IPS-18a (cell line): ENCODE measurements around the gene RTEL1.
"Not testable (repeated sequence)": the region's sequence is repeated elsewhere in the genome, so short reads cannot be mapped to it uniquely, and the experiment has no call there.

Experiments used
- H3K27ac ChIP-seq: one replicate; pipeline ENCODE4 v1.5.1; 2013; ENCODE audit warnings: low read length
- H3K27me3 ChIP-seq: one replicate; pipeline ENCODE4 v1.6.1; 2013; ENCODE audit warnings: mild to moderate bottlenecking, low read length; ENCODE audit not compliant: control insufficient read depth, insufficient read depth
- H3K36me3 ChIP-seq: one replicate; pipeline ENCODE4 v1.6.1; 2013; ENCODE audit warnings: low read depth, low read length; ENCODE audit not compliant: control insufficient read depth
- H3K4me1 ChIP-seq: one replicate; pipeline ENCODE4 v1.6.1; 2013; ENCODE audit warnings: low read depth, low read length; ENCODE audit not compliant: control insufficient read depth
- H3K4me3 ChIP-seq: one replicate; pipeline ENCODE4 v1.5.1; 2013; ENCODE audit warnings: low read length
- H3K9ac ChIP-seq: one replicate; pipeline ENCODE4 v1.6.1; 2013; ENCODE audit warnings: mild to moderate bottlenecking, low read length, moderate library complexity
- H3K9me3 ChIP-seq: one replicate; pipeline ENCODE4 v1.6.1; 2013; ENCODE audit warnings: low read depth, low read length; ENCODE audit not compliant: control insufficient read depth

RTEL1 gene

DNA sequence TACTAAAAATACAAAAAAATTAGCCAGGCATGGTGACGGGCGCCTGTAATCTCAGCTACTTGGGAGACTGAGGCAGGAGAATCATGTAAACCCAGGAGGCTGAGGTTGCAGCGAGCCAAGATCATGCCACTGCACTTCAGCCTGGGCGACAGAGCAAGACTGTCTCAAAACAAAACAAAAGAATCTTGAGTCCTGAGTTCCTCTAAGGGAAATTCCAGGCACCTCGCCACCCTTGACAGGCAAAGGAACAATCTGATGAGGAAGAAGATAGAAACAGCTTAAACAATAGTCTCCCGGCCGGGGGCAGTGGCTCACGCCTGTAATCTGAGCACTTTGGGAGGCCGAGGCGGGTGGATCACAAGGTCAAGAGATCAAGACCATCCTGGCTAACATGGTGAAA, 26.7 kb upstream of the RTEL1 start:
- not testable (repeated sequence) for H3K27me3 ChIP-seq, H3K4me3 ChIP-seq, H3K4me1 ChIP-seq, H3K9me3 ChIP-seq, H3K9ac ChIP-seq, H3K36me3 ChIP-seq, H3K27ac ChIP-seq

DNA sequence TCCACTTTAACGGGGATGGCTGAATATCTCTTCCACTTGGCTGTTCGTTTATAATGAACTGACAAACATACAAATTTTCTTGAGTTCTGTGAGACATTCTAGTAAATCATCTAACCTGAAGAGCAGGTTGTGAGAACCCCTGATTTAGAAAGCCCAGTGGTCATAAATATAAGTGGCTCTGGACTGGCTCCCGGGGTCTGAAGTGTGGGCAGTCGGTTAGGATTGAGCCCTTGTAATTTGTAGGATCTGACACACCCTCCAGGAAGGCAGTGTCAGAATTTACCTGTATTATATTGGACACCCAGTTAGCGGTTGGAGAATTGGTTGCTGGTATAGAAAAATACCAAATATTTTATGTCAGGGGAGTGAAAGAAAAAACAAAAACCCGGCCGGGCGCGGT, 24.4 kb upstream of the RTEL1 start:
- Histone ChIP-seq H3K9ac (no peak overlapping the region), H3K27ac (no peak overlapping the region), H3K4me3 (no peak overlapping the region), H3K4me1 (no peaks in the 10 kb centered on the region), H3K9me3 (no peaks in the 10 kb centered on the region), H3K36me3 (no peaks in the 10 kb centered on the region), H3K27me3 (no peaks in the 10 kb centered on the region)

DNA sequence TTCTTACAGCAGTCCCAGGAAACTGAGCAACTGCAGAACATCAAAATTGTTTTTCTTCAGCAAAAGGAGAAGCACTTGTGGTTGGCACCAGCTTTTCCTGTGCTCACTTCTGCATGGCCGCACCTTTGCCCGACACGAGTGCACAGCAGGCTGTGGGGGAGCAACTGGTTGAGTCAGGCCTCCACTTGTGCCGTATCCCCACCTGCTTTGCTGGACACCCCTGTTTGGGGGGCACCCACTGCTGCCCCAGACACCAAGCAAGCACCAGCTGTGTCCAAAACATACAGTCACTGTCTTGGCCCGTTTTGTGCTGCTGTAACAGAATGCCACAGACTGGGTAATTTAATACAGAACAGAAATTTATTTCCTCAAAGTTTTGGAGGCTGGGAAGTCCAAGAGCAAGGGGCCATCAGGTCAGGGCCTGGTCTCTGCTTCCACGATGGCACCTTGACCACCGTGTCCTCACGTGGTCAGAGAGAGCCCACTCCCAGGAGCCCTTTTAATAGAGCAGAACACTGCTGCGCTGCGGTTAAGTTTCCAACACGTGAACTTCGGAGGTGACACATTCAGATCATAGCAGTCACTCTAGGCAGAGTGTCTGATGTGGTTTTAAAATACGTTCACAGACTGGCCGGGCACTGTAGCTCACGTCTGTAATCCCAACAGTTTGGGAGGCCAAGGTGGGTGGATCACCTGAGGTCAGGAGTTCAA, 22.5 kb upstream of the RTEL1 start:
- Histone ChIP-seq H3K27ac (no peak overlapping the region), H3K4me3 (no peak overlapping the region), H3K9me3 (no peaks in the 10 kb centered on the region), H3K4me1 (no peaks in the 10 kb centered on the region), H3K27me3 (no peaks in the 10 kb centered on the region), H3K9ac (no peak overlapping the region), H3K36me3 (no peaks in the 10 kb centered on the region)

DNA sequence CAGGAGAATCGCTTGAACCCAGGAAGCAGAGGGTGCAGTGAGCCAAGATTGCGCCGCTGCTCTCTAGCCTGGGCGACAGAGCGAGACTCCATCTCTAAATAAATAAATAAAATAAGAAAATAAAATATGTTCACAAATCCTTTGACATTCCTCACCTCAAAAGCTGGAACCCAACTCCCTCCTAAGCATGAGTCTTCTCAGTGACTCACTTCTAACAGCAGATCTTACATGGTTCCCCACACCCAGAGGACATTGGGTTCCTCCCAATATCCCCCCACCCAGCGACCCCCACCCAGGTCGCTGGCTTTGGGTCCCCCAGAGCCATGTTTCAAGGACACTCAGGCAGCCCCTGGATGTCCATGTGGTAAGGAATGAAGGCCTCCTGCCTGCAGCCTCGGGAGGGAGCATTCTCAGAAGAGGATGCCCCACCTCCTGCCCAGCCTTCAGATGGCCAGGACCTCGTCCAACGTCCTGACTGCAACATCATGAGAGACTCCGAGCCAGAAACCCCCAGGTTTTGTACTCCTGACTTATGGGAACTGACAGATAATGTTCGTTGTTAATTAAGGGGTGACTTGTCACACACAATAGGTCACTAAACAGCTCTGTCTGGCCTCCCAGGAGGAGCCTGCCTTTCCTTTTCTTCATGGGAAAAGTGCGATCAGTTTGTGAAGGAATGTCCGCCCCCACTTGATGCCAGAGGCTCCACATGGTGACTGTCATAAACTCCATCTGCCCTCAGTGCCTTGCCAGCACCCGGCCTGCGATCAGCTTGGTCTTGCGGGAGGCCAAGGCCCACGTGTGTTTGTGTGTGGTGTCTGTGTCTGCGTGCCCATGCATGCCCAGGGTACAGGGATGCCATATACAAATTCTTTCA, 21.1 kb upstream of the RTEL1 start:
- H3K4me1 ChIP-seq, result no peaks in the 10 kb centered on the region

DNA sequence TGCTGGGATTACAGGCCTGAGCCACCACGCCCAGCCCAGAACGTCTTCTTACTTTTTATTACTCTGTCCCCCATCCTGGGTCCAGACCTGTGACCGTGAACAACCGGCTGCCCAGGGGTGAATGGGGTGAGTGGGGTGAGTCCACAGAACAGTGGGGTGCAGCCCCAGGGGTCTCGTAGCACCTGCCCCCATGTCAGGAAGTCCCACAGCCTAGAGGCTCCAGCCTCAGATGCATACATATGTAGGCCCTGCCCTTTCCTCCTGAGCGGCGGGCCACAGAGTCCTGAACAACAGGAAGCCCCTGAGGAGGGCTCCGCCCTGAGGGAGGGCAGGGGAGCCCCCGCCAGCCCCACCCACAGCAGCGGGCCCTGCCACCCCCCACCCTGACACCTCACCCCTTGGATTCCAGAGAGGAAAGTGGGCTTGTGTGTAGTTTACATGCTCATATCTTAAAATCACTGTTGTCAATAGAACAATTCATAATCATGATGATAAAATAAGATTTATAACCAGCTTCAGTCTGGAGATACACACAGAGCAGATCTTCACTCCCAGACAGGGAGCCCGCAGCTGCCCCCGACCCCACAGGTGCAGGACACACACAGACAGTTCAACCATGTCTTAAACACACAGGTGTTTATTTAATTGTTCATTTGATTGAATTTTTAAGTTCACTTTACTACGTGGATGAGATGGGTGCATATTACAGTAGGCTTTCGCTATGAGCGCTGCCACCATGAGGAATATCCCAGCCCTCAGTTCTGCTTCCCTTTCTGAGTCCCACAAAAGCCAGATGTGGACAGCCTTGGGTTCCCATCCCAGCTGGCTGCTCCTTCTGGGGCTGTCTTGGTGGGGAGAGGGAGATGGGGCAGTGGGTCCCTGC, 18.8 kb upstream of the RTEL1 start:
- no peaks in the 10 kb centered on the region for H3K9me3 ChIP-seq
- no peaks in the 10 kb centered on the region for H3K4me1 ChIP-seq
- no peak overlapping the region for H3K27ac ChIP-seq
- H3K4me3 ChIP-seq, result no peak overlapping the region
- H3K36me3 ChIP-seq, result no peaks in the 10 kb centered on the region
- no peaks in the 10 kb centered on the region for H3K27me3 ChIP-seq
- no peak overlapping the region for H3K9ac ChIP-seq

More for the DNA sequence above, 21.1 kb upstream of the RTEL1 start:
- Histone ChIP-seq H3K9ac (no peak overlapping the region), H3K4me3 (no peak overlapping the region), H3K27me3 (no peaks in the 10 kb centered on the region), H3K27ac (no peak overlapping the region), H3K9me3 (no peaks in the 10 kb centered on the region), H3K36me3 (no peaks in the 10 kb centered on the region)

DNA sequence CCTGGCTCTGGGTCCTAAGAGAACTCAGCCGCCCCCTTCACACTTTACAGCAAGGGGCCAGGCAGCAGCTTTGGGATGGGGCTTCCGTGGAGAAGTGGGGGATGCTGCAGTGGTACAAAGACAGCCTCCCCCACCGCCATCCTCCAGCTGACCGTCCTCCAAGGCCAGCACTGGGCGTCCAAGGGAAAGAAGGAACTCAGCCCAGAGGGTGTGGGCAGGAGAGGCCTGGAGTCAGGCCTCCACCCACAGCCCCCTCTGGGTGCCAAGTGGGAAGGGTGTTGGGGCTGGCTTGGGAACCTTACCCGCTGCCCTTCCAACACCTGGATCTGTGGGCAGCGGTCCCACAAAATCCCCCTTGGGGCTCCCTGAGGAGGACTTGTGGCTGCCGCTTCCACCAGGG, 18.0 kb upstream of the RTEL1 start:
- no peak overlapping the region for H3K27ac ChIP-seq
- no peak overlapping the region for H3K4me3 ChIP-seq
- H3K9me3 ChIP-seq, result no peaks in the 10 kb centered on the region
- no peaks in the 10 kb centered on the region for H3K27me3 ChIP-seq
- no peaks in the 10 kb centered on the region for H3K4me1 ChIP-seq
- no peaks in the 10 kb centered on the region for H3K36me3 ChIP-seq
- H3K9ac ChIP-seq, result no peak overlapping the region

DNA sequence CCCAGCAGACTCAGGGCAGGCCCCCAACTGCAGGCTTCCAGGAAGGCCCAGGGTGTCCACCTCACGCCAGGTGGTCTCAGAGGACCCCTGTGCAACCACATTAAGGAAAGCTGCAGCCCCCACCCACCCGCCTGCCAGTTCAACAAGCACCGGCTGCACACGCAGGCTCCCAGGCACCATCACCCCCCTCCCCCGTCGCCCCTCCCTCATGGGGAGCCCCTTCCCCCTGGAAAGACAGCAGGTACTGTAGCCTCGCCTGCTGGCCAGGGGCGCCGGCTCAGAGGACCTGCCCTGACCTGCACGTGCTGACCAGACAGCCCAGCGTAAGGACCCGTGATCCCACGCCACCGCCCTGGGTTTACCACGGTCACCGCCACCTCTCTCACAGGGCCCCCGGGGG, 17.4 kb upstream of the RTEL1 start:
- H3K4me3 ChIP-seq, H3K9me3 ChIP-seq, H3K27me3 ChIP-seq, H3K9ac ChIP-seq, H3K27ac ChIP-seq, H3K4me1 ChIP-seq, H3K36me3 ChIP-seq: not testable (repeated sequence)

DNA sequence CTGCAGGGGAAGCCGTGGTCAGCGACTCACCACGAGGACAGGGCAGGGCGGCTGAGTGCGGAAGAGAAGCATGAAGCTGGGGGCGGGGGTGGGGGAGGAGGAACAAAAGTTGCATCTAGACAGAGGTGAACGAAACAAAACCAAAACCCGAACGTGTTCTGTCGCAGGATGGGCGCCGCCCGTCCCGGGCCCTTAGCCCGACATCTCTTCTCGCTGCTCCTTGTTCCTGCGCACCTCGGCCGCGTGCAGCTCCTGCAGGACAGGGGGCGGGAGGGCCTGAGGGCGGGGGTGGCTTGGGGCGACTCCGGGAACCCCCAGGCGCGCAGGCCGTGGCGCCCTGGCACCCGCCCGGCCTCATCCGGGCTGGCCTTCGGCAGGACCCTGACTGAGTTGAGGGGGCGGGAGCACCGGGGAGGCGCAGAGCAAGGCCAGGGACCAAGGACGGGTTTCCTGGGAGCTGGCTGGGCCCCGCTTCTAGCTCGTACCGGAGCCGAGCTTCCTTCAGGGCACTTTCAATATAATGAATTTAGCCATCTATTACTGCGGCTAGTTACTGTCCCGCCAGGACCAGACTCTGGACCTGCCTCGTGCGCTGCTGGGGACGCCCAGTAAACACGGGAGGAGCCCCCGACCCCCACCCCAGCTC, 16.8 kb upstream of the RTEL1 start:
- Histone ChIP-seq H3K9me3 (no peaks in the 10 kb centered on the region), H3K27ac (no peak overlapping the region), H3K4me1 (no peaks in the 10 kb centered on the region), H3K27me3 (no peaks in the 10 kb centered on the region), H3K4me3 (peak overlapping the region; percentile 35), H3K36me3 (no peaks in the 10 kb centered on the region), H3K9ac (no peak overlapping the region)

DNA sequence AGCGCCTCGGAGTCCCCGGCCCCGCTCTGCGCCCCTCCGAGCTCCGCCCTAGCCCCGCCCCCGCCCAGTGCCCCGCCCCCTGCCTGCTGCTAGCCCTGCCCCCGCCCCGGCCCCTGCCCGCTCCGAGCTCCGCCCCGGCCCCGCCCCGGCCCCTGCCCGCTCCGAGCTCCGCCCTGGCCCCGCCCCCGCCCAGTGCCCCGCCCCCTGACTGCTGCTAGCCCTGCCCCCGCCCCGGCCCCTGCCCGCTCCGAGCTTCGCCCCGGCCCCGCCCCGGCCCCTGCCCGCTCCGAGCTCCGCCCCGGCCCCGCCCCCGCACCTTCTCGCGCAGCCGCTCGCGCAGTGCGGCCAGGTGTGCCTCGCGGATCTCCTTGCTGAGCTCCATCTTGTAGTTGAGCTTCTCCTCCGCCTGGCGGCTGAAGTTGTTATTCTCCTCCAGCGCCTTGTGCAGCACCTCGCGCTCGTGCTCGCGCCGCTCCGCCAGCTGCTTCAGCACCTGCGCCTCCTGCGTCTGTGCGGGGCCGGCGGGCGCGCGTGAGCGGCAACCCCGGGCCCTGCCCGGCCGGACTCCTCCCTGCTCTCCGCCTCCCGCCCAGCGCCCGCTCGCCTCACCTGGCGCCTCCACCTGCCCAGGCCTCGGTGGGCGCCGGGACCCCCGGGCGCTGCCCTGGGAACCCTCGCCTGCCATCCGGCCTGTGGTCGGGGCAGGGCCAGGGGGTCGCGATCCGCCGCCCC, 16.2 kb upstream of the RTEL1 start:
- Histone ChIP-seq H3K4me3 (peak overlapping the region; percentile 59), H3K9ac (peak overlapping the region; percentile 12), H3K27ac (no peak overlapping the region), H3K36me3 (no peaks in the 10 kb centered on the region), H3K4me1 (no peaks in the 10 kb centered on the region), H3K27me3 (no peaks in the 10 kb centered on the region), H3K9me3 (no peaks in the 10 kb centered on the region)

DNA sequence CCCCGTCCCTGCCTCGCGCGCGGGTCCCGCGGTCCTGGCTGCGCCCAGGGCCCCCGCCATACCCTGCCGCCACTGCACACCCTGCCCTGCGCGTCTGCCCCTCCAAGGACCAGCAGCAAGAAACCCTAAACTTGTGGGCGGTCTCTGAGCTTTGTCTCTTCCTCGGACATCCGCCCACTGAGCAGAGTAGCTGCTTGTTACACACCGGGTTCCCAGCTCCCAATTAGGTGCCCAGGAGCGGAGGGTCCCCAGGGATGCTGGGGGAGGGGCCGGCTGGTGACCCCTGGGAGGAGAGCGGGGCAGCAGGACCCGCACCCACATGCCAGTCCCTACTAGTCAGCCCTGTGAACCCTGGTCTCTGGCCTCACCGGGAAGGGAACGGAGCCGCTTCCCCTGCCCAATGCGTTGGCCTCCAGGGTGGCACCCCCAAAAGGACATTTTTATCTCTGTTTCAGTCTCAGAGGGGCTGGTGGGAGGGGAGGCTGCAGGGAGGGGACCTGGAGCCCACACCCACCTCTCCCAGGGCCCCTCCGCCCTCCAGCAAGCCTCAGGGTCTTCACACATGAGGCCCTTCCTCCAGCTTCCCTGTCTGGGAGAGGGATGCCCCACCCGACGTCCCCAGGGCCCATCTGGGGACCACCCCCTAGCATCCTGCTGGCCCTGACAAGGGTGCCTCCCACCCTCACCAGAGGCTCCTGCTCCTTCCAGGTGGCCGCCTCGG, 15.4 kb upstream of the RTEL1 start:
- Histone ChIP-seq H3K27ac (no peak overlapping the region), H3K9me3 (no peaks in the 10 kb centered on the region), H3K36me3 (no peaks in the 10 kb centered on the region), H3K9ac (peak overlapping the region; percentile 12), H3K27me3 (no peaks in the 10 kb centered on the region), H3K4me1 (no peaks in the 10 kb centered on the region), H3K4me3 (peak overlapping the region; percentile 59)
